ENCODE measurements around the gene TCF25. TPM values are rescaled to one million over a fixed set of nuclear protein-coding genes. Genes with fewer than 3 reads are reported as not detected.

The TCF25 gene
- total and polyA plus RNA-seq, 2 experiments from 2014 or later: 95.4 to 143 TPM

DNA sequence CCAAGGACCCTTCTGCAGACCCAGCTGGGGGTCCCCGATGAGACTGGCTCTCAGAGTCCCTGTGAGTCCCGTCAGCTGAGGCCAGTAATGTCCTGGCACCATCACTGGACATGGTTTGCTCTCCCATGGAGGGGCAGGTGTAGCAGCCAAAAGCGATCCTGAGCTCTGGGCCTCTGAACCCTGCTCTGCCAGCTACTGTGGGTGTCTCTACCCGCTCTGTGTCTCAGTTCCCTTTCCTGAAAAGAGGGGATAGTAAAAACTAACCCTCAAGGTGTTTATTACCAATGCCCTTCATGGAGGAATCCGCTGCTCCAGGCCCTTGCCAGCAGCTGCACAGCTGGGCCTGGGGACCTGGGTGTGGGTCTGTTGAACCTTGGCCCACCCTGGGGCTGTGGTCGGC is 58.6 kb downstream of the TCF25 start:
- peaks cover 10% of the 10 kb centered on the region for H3K27me3 Mint-ChIP-seq (ENCODE audit: insufficient read depth, low read depth, poor library complexity)
- Histone ChIP-seq H3K4me3 (no peak overlapping the region), H3K79me2 (replicated peaks; ENCODE audit: insufficient read depth) (peaks cover 15% of the 10 kb centered on the region), H3K27me3 (ENCODE audit: insufficient read depth) (no peaks in the 10 kb centered on the region), H2AFZ (no peak overlapping the region), H3F3A (replicated peaks; ENCODE audit: low read depth) (peaks cover 13% of the 10 kb centered on the region), H3K9me2 (ENCODE audit: insufficient read depth) (no peaks in the 10 kb centered on the region), H3K4me1 (ENCODE audit: insufficient read depth) (no peaks in the 10 kb centered on the region), H3K36me3 (ENCODE audit: insufficient read depth) (peaks cover 12% of the 10 kb centered on the region), H3K27ac (ENCODE audit: low read depth) (no peak overlapping the region), H4K20me1 (replicated peaks; ENCODE audit: insufficient read depth) (peaks cover 14% of the 10 kb centered on the region), H3K4me2 (no peak overlapping the region)
- no peak for TF ChIP-seq EZH2phosphoT487 (IDR thresholded peaks at IDR 0.05; ENCODE audit: unreplicated experiment)
- TF ChIP-seq, protein P1, sequence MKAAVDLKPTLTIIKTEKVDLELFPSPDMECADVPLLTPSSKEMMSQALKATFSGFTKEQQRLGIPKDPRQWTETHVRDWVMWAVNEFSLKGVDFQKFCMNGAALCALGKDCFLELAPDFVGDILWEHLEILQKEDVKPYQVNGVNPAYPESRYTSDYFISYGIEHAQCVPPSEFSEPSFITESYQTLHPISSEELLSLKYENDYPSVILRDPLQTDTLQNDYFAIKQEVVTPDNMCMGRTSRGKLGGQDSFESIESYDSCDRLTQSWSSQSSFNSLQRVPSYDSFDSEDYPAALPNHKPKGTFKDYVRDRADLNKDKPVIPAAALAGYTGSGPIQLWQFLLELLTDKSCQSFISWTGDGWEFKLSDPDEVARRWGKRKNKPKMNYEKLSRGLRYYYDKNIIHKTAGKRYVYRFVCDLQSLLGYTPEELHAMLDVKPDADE (IDR thresholded peaks at IDR 0.05): no peak
- TF ChIP-seq, protein P2, sequence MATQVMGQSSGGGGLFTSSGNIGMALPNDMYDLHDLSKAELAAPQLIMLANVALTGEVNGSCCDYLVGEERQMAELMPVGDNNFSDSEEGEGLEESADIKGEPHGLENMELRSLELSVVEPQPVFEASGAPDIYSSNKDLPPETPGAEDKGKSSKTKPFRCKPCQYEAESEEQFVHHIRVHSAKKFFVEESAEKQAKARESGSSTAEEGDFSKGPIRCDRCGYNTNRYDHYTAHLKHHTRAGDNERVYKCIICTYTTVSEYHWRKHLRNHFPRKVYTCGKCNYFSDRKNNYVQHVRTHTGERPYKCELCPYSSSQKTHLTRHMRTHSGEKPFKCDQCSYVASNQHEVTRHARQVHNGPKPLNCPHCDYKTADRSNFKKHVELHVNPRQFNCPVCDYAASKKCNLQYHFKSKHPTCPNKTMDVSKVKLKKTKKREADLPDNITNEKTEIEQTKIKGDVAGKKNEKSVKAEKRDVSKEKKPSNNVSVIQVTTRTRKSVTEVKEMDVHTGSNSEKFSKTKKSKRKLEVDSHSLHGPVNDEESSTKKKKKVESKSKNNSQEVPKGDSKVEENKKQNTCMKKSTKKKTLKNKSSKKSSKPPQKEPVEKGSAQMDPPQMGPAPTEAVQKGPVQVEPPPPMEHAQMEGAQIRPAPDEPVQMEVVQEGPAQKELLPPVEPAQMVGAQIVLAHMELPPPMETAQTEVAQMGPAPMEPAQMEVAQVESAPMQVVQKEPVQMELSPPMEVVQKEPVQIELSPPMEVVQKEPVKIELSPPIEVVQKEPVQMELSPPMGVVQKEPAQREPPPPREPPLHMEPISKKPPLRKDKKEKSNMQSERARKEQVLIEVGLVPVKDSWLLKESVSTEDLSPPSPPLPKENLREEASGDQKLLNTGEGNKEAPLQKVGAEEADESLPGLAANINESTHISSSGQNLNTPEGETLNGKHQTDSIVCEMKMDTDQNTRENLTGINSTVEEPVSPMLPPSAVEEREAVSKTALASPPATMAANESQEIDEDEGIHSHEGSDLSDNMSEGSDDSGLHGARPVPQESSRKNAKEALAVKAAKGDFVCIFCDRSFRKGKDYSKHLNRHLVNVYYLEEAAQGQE (IDR thresholded peaks at IDR 0.05; ENCODE audit: unreplicated experiment): no peak
- no peak for TF ChIP-seq CREB1 (CRISPR knock-in tag; IDR thresholded peaks at IDR 0.05; ENCODE audit: low read depth)
- TF ChIP-seq, protein P3, sequence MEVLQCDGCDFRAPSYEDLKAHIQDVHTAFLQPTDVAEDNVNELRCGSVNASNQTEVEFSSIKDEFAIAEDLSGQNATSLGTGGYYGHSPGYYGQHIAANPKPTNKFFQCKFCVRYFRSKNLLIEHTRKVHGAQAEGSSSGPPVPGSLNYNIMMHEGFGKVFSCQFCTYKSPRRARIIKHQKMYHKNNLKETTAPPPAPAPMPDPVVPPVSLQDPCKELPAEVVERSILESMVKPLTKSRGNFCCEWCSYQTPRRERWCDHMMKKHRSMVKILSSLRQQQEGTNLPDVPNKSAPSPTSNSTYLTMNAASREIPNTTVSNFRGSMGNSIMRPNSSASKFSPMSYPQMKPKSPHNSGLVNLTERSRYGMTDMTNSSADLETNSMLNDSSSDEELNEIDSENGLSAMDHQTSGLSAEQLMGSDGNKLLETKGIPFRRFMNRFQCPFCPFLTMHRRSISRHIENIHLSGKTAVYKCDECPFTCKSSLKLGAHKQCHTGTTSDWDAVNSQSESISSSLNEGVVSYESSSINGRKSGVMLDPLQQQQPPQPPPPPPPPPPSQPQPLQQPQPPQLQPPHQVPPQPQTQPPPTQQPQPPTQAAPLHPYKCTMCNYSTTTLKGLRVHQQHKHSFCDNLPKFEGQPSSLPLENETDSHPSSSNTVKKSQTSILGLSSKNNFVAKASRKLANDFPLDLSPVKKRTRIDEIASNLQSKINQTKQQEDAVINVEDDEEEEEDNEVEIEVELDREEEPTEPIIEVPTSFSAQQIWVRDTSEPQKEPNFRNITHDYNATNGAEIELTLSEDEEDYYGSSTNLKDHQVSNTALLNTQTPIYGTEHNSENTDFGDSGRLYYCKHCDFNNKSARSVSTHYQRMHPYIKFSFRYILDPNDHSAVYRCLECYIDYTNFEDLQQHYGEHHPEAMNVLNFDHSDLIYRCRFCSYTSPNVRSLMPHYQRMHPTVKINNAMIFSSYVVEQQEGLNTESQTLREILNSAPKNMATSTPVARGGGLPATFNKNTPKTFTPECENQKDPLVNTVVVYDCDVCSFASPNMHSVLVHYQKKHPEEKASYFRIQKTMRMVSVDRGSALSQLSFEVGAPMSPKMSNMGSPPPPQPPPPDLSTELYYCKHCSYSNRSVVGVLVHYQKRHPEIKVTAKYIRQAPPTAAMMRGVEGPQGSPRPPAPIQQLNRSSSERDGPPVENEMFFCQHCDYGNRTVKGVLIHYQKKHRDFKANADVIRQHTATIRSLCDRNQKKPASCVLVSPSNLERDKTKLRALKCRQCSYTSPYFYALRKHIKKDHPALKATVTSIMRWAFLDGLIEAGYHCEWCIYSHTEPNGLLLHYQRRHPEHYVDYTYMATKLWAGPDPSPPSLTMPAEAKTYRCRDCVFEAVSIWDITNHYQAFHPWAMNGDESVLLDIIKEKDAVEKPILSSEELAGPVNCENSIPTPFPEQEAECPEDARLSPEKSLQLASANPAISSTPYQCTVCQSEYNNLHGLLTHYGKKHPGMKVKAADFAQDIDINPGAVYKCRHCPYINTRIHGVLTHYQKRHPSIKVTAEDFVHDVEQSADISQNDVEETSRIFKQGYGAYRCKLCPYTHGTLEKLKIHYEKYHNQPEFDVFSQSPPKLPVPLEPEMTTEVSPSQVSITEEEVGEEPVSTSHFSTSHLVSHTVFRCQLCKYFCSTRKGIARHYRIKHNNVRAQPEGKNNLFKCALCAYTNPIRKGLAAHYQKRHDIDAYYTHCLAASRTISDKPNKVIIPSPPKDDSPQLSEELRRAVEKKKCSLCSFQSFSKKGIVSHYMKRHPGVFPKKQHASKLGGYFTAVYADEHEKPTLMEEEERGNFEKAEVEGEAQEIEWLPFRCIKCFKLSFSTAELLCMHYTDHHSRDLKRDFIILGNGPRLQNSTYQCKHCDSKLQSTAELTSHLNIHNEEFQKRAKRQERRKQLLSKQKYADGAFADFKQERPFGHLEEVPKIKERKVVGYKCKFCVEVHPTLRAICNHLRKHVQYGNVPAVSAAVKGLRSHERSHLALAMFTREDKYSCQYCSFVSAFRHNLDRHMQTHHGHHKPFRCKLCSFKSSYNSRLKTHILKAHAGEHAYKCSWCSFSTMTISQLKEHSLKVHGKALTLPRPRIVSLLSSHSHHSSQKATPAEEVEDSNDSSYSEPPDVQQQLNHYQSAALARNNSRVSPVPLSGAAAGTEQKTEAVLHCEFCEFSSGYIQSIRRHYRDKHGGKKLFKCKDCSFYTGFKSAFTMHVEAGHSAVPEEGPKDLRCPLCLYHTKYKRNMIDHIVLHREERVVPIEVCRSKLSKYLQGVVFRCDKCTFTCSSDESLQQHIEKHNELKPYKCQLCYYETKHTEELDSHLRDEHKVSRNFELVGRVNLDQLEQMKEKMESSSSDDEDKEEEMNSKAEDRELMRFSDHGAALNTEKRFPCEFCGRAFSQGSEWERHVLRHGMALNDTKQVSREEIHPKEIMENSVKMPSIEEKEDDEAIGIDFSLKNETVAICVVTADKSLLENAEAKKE (CRISPR knock-in tag; IDR thresholded peaks at IDR 0.05): no peak
- TF ChIP-seq NANOG (IDR thresholded peaks at IDR 0.05; ENCODE audit: borderline replicate concordance): no peak
- TF ChIP-seq ZNF331 (CRISPR knock-in tag; IDR thresholded peaks at IDR 0.05; ENCODE audit: low read depth): no peak
- TF ChIP-seq EZH2 (IDR thresholded peaks at IDR 0.05; ENCODE audit: low read depth, unreplicated experiment): no peak
- TF ChIP-seq STAT1 (IDR thresholded peaks at IDR 0.05; ENCODE audit: unreplicated experiment): no peak
- TF ChIP-seq ZNF114 (CRISPR knock-in tag; IDR thresholded peaks at IDR 0.05): no peak
- TF ChIP-seq POLR2AphosphoS5 (IDR thresholded peaks at IDR 0.05; ENCODE audit: low read depth): no peak
- TF ChIP-seq, protein P4, sequence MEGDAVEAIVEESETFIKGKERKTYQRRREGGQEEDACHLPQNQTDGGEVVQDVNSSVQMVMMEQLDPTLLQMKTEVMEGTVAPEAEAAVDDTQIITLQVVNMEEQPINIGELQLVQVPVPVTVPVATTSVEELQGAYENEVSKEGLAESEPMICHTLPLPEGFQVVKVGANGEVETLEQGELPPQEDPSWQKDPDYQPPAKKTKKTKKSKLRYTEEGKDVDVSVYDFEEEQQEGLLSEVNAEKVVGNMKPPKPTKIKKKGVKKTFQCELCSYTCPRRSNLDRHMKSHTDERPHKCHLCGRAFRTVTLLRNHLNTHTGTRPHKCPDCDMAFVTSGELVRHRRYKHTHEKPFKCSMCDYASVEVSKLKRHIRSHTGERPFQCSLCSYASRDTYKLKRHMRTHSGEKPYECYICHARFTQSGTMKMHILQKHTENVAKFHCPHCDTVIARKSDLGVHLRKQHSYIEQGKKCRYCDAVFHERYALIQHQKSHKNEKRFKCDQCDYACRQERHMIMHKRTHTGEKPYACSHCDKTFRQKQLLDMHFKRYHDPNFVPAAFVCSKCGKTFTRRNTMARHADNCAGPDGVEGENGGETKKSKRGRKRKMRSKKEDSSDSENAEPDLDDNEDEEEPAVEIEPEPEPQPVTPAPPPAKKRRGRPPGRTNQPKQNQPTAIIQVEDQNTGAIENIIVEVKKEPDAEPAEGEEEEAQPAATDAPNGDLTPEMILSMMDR (conservative IDR thresholded peaks at IDR 0.05; ENCODE audit: low read depth in 2 of 2): no peak
- TF ChIP-seq JUNB (IDR thresholded peaks at IDR 0.05; ENCODE audit: unreplicated experiment): no peak
- H3K36me3 Mint-ChIP-seq (ENCODE audit: low read depth): peaks cover 37% of the 10 kb centered on the region
- ATAC-seq (no peak), DNase-seq (ENCODE audit: low spot score) (no peak)
- H3K27ac Mint-ChIP-seq: no peak overlapping the region
- no peak overlapping the region for H3K4me3 Mint-ChIP-seq
- H3K9me3 Mint-ChIP-seq: no peaks in the 10 kb centered on the region; the same call in 2 of the 3 replicates
- no peaks in the 10 kb centered on the region for H3K4me1 Mint-ChIP-seq

Measured in GM23338 (cell line).